ENCODE results near the gene DENND1A.
"Not testable (repeated sequence)": the region's sequence is repeated elsewhere in the genome, so short reads cannot be mapped to it uniquely, and the experiment has no call there.

Gene DENND1A

DNA sequence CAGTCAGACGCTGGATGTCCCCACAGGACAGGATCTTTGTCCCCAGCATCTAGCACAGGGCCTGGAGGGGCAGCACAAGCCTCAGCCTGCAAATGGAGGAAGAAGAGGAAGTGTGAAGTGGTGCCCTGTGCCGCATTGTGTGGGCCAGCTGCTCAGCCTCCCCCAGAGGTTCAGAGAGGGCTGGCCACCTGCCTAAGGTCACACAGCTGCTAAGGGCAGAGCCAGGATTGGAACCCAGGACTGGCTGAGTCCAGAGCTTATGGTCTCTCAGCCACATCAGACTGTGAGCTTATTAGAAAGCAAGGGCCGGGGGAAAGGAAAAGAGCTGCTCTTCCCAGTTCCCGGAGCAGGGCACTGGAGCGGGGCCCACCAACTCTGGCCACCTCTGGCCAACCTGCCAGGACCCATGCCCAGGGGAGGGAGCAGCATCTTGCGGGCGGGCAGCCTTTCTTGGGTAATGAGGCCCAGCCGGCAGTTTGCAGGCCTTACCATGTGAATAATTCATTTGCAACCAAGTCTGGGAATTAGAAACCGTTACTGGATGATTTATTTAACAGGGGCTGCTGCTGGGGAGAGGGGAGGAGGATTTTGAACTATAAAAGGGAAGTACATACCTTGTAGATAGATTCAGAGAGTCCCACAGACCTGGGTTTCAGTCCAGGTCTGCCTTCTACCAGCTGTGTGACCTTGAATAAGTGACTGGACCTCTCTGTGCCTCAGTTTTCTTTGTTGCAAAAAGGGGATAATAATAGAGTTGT lies 585.6 kb downstream of the DENND1A start:
- Mint-ChIP-seq H3K9me3 (no peaks in the 10 kb centered on the region), H3K27ac (no peak overlapping the region), H3K27me3 (no peaks in the 10 kb centered on the region), H3K4me1 (peaks cover 45% of the 10 kb centered on the region), H3K36me3 (peaks cover 4% of the 10 kb centered on the region), H3K4me3 (peak overlapping the region; percentile 77)
- ATAC-seq, result peak; percentile 47

DNA sequence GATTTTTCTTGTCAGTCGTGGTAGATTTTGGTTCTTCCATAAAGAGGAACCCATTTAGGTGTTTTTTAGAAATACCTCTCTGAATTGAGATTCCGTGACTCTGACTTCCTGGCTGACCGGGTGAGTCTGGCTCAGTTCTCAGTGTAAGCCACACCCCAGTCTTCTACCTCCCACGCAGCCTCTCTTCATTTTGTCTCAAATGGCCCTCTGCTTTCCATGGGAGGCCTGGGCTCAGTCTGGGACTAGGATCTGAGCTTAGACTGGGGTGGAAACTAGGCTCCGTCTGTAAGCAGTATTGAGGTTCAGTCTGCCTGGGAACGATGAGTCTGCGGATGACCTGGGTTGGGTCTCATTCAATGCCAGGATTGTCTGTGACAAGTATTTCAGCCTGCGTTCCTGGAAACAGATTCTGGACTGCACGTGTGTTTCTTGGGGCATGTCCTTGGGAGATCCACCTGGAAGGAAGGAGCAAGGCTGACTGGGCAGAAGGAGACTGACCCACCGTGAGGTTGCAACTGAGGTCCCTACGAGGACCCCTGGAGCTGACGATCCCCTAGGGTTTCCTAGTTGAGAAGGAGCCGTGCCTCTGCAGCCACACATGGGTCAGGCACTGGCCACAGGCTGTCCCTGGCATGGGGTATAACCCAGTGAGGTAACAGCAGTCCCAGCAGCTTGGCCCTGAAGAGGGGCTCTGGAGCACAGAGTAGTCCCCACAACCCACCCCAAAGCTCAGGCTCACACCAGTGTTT lies 586.3 kb downstream of the DENND1A start:
- Mint-ChIP-seq H3K36me3 (peaks cover 4% of the 10 kb centered on the region), H3K27ac (no peak overlapping the region), H3K27me3 (no peaks in the 10 kb centered on the region), H3K9me3 (no peaks in the 10 kb centered on the region), H3K4me1 (peaks cover 53% of the 10 kb centered on the region), H3K4me3 (peak overlapping the region; percentile 77)
- peak; percentile 67 for ATAC-seq

DNA sequence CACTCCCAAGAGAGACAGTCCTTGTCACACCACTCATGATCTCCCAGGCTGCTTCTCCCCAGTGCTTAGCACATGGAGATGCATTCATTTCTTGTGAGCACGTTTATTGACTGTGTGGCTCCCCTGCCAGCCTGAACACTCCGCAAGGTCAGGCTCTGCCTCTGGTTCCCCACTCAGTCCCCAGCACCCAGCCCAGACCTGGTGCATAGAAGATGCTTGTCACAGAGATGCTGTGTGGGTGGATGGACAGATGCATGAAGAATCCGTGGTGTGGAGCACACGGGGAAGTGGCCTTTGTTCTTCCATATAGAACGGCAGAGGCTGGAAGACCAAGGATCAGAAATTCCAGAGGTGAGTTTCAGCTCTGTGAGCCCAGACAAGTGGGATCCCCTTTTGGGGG lies 587.7 kb downstream of the DENND1A start:
- Mint-ChIP-seq H3K27me3 (no peaks in the 10 kb centered on the region), H3K27ac (no peak overlapping the region), H3K36me3 (peaks cover 4% of the 10 kb centered on the region), H3K4me3 (peak overlapping the region; percentile 77), H3K4me1 (peaks cover 64% of the 10 kb centered on the region), H3K9me3 (no peaks in the 10 kb centered on the region)
- ATAC-seq, result no peak

GRCh38 chr9:123341816-123342215 lies 588.1 kb downstream of the DENND1A start:
- Mint-ChIP-seq H3K36me3 (peaks cover 4% of the 10 kb centered on the region), H3K27me3 (no peaks in the 10 kb centered on the region), H3K27ac (no peak overlapping the region), H3K4me3 (peak overlapping the region; percentile 77), H3K4me1 (peaks cover 65% of the 10 kb centered on the region), H3K9me3 (no peaks in the 10 kb centered on the region)
- no peak for ATAC-seq

DNA sequence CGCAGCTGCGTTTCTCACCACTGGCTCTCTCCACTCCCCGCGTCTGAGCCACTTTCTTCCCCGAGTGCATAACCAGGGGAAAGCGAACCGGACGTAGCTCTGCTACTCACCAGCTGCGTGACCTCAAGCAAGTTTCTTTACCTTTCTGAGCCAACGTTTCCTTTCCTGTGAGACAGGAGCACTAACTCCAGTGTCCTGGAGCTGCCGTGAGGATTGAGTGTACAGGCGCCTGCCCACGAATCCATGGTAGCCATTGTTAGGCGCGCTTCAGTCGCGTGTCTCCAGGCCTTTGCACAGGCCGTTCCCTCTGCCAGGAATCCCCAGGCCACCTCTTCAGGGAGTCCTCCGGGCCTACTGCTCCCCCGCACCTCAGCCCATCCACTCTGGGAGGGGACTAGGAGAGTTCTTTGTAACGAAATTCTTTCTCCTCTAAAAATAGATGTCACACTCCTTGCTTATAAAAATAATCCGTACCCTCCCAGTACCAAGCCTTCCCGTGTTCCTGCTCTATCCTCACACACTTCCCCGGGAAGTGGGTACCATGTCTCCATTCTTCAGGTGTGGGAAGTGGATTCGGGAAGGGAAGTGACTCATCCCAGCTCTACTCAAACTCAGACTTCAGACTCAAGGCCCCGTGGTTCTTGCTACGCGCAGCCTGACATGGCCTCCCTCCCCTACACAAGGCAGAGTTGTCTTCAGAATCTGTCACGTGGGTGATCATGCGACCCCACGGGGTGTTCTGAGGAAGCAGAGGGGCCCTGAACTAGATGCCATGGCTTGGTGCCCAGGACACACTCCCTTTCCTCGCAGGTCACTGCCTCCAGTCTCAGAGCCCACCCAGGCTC lies 590.0 kb downstream of the DENND1A start:
- H3K9me3 Mint-ChIP-seq, result no peaks in the 10 kb centered on the region
- ATAC-seq, result peak; percentile 60
- no peak overlapping the region for H3K27ac Mint-ChIP-seq
- H3K4me3 Mint-ChIP-seq, result peak overlapping the region; percentile 79
- H3K27me3 Mint-ChIP-seq, result no peaks in the 10 kb centered on the region
- H3K4me1 Mint-ChIP-seq, result peaks cover 85% of the 10 kb centered on the region
- H3K36me3 Mint-ChIP-seq, result no peaks in the 10 kb centered on the region

- peak overlapping the region; percentile 79 for H3K4me3 Mint-ChIP-seq
- ATAC-seq, result peak; percentile 83
- H3K27me3 Mint-ChIP-seq, result no peaks in the 10 kb centered on the region
- H3K36me3 Mint-ChIP-seq, result no peaks in the 10 kb centered on the region
- peaks cover 83% of the 10 kb centered on the region for H3K4me1 Mint-ChIP-seq
- H3K9me3 Mint-ChIP-seq, result no peaks in the 10 kb centered on the region
- no peak overlapping the region for H3K27ac Mint-ChIP-seq
Observed at GRCh38 chr9:123338710-123339665, 590.9 kb downstream of the DENND1A start.

- no peak overlapping the region for H3K27ac Mint-ChIP-seq
- H3K4me1 Mint-ChIP-seq, result peaks cover 84% of the 10 kb centered on the region
- ATAC-seq, result peak; percentile 70
- no peaks in the 10 kb centered on the region for H3K36me3 Mint-ChIP-seq
- H3K9me3 Mint-ChIP-seq, result no peaks in the 10 kb centered on the region
- no peaks in the 10 kb centered on the region for H3K27me3 Mint-ChIP-seq
- H3K4me3 Mint-ChIP-seq, result peak overlapping the region; percentile 79
Observed at GRCh38 chr9:123337971-123338370, 592.0 kb downstream of the DENND1A start.

DNA sequence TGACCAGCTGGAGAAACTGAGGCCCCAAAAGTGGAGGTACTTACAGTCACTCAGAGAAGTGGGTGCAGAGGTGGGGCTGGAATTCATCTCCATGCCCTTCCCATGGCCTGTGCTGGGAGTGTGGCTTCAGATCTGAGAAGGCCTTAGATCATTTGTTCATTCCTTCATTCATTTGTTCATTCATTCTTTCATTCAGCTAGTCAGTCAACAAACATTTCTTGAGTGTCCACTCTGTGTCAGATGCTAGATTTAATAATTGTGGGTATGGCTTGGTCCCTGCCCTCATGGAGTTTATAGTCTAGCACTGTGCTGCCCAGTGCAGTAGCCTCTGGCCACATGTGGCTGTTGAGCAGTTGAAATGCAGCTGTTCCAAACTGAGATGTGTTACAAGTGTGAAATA lies 593.0 kb downstream of the DENND1A start:
- peak overlapping the region; percentile 72 for H3K27ac Mint-ChIP-seq
- H3K4me1 Mint-ChIP-seq, result peaks cover 79% of the 10 kb centered on the region

DNA sequence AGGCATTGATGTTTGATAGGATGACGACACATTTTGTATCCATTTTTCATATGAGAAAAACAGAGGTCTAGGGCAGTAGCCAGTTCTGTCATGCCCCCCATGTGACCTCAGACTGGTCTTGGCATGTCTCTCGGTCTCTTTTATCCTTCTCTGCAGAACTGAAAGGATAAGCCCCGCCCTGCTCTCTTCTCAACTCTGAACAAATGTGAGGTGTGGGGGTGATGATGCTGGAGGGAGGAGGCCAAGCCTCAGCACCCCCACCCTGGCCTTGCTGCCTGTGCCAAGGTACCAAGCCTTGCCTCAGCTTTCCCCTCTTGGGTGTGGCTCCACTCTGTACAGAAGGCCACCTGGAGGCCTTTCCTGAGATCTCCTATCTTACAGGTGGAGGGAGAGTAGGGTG lies 593.5 kb downstream of the DENND1A start:
- H3K36me3 Mint-ChIP-seq, result no peaks in the 10 kb centered on the region
- H3K9me3 Mint-ChIP-seq, result no peaks in the 10 kb centered on the region
- no peak overlapping the region for H3K4me3 Mint-ChIP-seq
- H3K4me1 Mint-ChIP-seq, result peaks cover 74% of the 10 kb centered on the region
- peak overlapping the region; percentile 72 for H3K27ac Mint-ChIP-seq
- H3K27me3 Mint-ChIP-seq, result no peaks in the 10 kb centered on the region
- no peak for ATAC-seq

More for the DNA sequence above, 593.0 kb downstream of the DENND1A start:
- H3K36me3 Mint-ChIP-seq, result no peaks in the 10 kb centered on the region
- H3K9me3 Mint-ChIP-seq, result no peaks in the 10 kb centered on the region
- H3K27me3 Mint-ChIP-seq, result no peaks in the 10 kb centered on the region
- H3K4me3 Mint-ChIP-seq, result no peak overlapping the region
- no peak for ATAC-seq

- no peaks in the 10 kb centered on the region for H3K36me3 Mint-ChIP-seq
- H3K4me3 Mint-ChIP-seq, result no peak overlapping the region
- H3K9me3 Mint-ChIP-seq, result no peaks in the 10 kb centered on the region
- no peak for ATAC-seq
- H3K27me3 Mint-ChIP-seq, result no peaks in the 10 kb centered on the region
- H3K27ac Mint-ChIP-seq, result peak overlapping the region; percentile 72
- peaks cover 69% of the 10 kb centered on the region for H3K4me1 Mint-ChIP-seq
Observed at GRCh38 chr9:123335986-123336329, 594.0 kb downstream of the DENND1A start.

GRCh38 chr9:123335193-123335985 lies 594.5 kb downstream of the DENND1A start:
- no peaks in the 10 kb centered on the region for H3K27me3 Mint-ChIP-seq
- H3K36me3 Mint-ChIP-seq, result no peaks in the 10 kb centered on the region
- no peak overlapping the region for H3K4me3 Mint-ChIP-seq
- ATAC-seq, result no peak
- H3K27ac Mint-ChIP-seq, result peak overlapping the region; percentile 72
- H3K4me1 Mint-ChIP-seq, result peaks cover 63% of the 10 kb centered on the region
- H3K9me3 Mint-ChIP-seq, result no peaks in the 10 kb centered on the region

DNA sequence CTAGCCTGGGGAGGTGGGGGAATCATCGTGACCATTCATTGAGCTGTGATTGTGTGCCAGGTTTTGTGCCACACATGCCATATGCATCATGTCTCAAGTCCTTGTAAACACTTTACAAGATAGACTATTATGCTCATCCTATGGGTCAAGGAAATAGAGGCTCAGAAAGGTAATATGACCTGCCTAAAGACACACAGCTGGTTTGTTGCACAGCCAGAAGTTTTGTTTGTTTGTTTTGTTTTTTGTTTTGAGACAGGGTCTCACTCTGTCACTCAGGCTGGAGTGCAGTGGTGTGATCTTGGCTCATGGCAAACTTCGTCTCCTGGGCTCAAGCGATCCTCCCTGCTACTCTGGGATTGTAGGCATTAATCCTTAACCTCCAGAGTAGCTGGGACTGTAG lies 595.3 kb downstream of the DENND1A start:
- no peaks in the 10 kb centered on the region for H3K36me3 Mint-ChIP-seq
- ATAC-seq, result no peak
- H3K9me3 Mint-ChIP-seq, result no peaks in the 10 kb centered on the region
- H3K27ac Mint-ChIP-seq, result peak overlapping the region; percentile 72
- no peak overlapping the region for H3K4me3 Mint-ChIP-seq
- peaks cover 56% of the 10 kb centered on the region for H3K4me1 Mint-ChIP-seq
- no peaks in the 10 kb centered on the region for H3K27me3 Mint-ChIP-seq

GRCh38 chr9:123333058-123333669 lies 596.8 kb downstream of the DENND1A start:
- H3K27ac Mint-ChIP-seq, H3K9me3 Mint-ChIP-seq, ATAC-seq, H3K36me3 Mint-ChIP-seq, H3K27me3 Mint-ChIP-seq, H3K4me3 Mint-ChIP-seq: not testable (repeated sequence)
- peaks cover 47% of the 10 kb centered on the region for H3K4me1 Mint-ChIP-seq
